Measurements from ENCODE around the gene LRP5.

GRCh38 chr11:68352591-68352990, 40.2 kb downstream of the LRP5 start:
- no peak for TF ChIP-seq POLR2A (IDR thresholded peaks at IDR 0.05)
- no peak for TF ChIP-seq CTCF (IDR thresholded peaks at IDR 0.05)

Data from testis (tissue), 2 donors.